ENCODE data around the gene CYP39A1. TPM values are rescaled to one million over a fixed set of nuclear protein-coding genes. Genes with fewer than 3 reads are reported as not detected.

CYP39A1 gene
- total RNA-seq, 1 experiment from 2014 or later, result 0.54 TPM

DNA sequence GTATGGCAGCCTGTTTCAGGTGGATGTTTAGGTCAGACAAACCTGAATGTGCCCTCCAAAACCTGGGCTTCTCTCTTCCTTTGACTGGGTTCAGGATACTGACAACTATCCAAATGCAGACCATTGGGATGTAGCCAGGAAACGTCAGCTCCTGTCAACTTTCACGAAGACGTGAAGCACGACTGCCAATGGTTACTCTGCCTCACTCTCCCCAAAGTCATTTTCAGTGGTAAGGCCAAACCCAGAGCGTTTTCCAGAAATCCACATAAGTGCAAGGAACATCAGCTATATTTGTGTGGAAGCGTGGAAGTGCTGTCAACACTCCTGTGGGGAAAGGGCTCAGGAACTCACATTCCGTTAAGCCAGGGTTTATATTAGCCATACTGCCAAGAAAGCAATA lies 141.3 kb downstream of the CYP39A1 start:
- H3K79me2 ChIP-seq (ENCODE audit: insufficient read depth, low read length), result no peaks in the 10 kb centered on the region
- TF ChIP-seq ZFX (IDR thresholded peaks at IDR 0.05) (no peak), POLR2A (IDR thresholded peaks at IDR 0.05; ENCODE audit: borderline replicate concordance, extremely low read depth, insufficient read depth, insufficient read length) (no peak), CEBPB (IDR thresholded peaks at IDR 0.05; ENCODE audit: low read depth) (no peak), FOSL1 (IDR thresholded peaks at IDR 0.05; ENCODE audit: low read depth) (no peak), SIN3A (IDR thresholded peaks at IDR 0.05; ENCODE audit: low read depth) (no peak), SRF (IDR thresholded peaks at IDR 0.05; ENCODE audit: low read depth) (no peak), RAD21 (IDR thresholded peaks at IDR 0.05; ENCODE audit: low read depth) (no peak), JUND (IDR thresholded peaks at IDR 0.05) (no peak), TCF7L2 (IDR thresholded peaks at IDR 0.05; ENCODE audit: borderline replicate concordance, extremely low read depth, insufficient read depth, insufficient read length) (no peak)
- TF ChIP-seq, protein P1, sequence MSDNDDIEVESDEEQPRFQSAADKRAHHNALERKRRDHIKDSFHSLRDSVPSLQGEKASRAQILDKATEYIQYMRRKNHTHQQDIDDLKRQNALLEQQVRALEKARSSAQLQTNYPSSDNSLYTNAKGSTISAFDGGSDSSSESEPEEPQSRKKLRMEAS (IDR thresholded peaks at IDR 0.05), result no peak
- TF ChIP-seq, protein P2, sequence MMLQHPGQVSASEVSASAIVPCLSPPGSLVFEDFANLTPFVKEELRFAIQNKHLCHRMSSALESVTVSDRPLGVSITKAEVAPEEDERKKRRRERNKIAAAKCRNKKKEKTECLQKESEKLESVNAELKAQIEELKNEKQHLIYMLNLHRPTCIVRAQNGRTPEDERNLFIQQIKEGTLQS (IDR thresholded peaks at IDR 0.05), result no peak
- TF ChIP-seq, protein P3, sequence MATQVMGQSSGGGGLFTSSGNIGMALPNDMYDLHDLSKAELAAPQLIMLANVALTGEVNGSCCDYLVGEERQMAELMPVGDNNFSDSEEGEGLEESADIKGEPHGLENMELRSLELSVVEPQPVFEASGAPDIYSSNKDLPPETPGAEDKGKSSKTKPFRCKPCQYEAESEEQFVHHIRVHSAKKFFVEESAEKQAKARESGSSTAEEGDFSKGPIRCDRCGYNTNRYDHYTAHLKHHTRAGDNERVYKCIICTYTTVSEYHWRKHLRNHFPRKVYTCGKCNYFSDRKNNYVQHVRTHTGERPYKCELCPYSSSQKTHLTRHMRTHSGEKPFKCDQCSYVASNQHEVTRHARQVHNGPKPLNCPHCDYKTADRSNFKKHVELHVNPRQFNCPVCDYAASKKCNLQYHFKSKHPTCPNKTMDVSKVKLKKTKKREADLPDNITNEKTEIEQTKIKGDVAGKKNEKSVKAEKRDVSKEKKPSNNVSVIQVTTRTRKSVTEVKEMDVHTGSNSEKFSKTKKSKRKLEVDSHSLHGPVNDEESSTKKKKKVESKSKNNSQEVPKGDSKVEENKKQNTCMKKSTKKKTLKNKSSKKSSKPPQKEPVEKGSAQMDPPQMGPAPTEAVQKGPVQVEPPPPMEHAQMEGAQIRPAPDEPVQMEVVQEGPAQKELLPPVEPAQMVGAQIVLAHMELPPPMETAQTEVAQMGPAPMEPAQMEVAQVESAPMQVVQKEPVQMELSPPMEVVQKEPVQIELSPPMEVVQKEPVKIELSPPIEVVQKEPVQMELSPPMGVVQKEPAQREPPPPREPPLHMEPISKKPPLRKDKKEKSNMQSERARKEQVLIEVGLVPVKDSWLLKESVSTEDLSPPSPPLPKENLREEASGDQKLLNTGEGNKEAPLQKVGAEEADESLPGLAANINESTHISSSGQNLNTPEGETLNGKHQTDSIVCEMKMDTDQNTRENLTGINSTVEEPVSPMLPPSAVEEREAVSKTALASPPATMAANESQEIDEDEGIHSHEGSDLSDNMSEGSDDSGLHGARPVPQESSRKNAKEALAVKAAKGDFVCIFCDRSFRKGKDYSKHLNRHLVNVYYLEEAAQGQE (IDR thresholded peaks at IDR 0.05; ENCODE audit: low read depth), result no peak
- ChIA-PET CTCF (no interaction called here), RAD21 (ENCODE audit: low non-redundant PET in 1 of 2, low total read pairs in 2 of 2, uncharacterized antibody in 2 of 2, unreplicated experiment in 2 of 2) (no interaction called here), POLR2A (no interaction called here)
- DNase-seq (ENCODE audit: low read depth, low spot score), result no peak
- H3K27ac ChIP-seq (ENCODE audit: low read depth, low read length), result no peak overlapping the region
- BruUV-seq (replicated peaks), result no TSS peak
- H3K9ac ChIP-seq (ENCODE audit: low read length), result no peak overlapping the region
- no peak overlapping the region for H3K4me2 ChIP-seq (ENCODE audit: low read length)
- H3K27me3 ChIP-seq (ENCODE audit: insufficient read depth, low read length), result no peaks in the 10 kb centered on the region
- no peak overlapping the region for H2AFZ ChIP-seq (ENCODE audit: low read depth, low read length, poor library complexity, severe bottlenecking)
- no peaks in the 10 kb centered on the region for H3K9me3 ChIP-seq (ENCODE audit: control insufficient read depth in 1 of 2, insufficient read depth in 1 of 2, low read depth in 1 of 2, low read length in 2 of 2)
- ATAC-seq, result no peak
- no peak overlapping the region for H3K4me3 ChIP-seq (replicated peaks in 1 of 2; ENCODE audit: low read depth in 1 of 2, low read length in 2 of 2)
- H3K4me1 ChIP-seq (ENCODE audit: control insufficient read depth in 1 of 2, insufficient read depth in 2 of 2, low read length in 2 of 2), result no peaks in the 10 kb centered on the region
- H4K20me1 ChIP-seq (ENCODE audit: insufficient read depth), result no peaks in the 10 kb centered on the region
- intact Hi-C loops (cut with micrococcal nuclease), result no loop called here
- H3K36me3 ChIP-seq (ENCODE audit: control insufficient read depth in 1 of 2, insufficient read depth in 2 of 2, low read length in 2 of 2), result no peaks in the 10 kb centered on the region
- H3K9me2 ChIP-seq (ENCODE audit: insufficient read depth), result no peaks in the 10 kb centered on the region
